NCI-H2081 (cell line): ENCODE results near the gene TMEM179.

Experiments used
- DNase-seq, 2 experiments: peaks; one replicate each; lab custom pipeline; 2025; lab: John Stamatoyannopoulos, UW

The TMEM179 gene

GRCh38 chr14:104544362-104544961 is 60.1 kb downstream of the TMEM179 start:
- DNase-seq, result no peak

DNA sequence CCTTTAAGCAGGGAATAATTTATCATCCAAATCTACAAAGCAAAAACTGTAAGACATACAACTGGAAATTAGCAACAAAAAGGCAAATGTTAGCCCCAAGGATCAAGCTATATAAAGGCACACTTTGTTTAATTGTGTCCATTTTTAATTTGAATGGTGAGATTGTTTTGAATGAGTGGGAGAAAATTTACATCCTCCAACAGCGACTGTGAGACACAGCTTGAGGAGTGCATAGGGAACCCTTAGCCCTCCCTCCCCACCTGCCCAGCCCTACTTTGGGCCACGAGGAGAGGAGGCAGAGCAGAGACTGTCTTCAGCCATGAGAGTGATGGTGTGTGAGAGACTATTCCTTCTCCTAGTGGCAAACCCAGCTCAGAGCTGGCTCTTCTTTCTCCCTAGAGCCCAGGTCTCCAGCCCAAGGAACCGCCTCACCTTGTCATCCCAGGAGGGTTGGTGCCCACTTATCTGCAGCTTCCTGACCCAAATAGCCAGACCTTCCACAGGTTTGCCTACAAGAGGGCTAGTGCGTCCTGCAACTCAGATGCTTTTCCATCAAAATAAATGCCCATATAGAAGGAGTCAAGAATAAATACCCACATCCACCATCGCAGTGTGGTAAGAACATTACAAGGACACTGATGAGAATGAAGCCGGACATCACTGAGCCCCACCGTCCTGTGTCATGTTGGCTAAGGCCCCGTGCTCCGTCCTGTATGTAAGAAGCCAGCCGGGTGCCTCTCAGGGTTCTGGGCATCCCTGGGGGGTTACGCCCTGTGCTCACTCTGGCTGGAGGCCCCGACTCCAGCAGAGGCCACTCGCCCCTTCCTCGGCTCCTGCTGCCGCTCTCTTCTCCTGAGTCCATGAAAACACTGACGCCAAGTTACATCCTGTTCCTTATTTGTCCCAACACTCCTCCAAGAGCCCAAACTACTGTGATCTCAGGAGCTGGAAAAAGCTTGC is 61.4 kb downstream of the TMEM179 start:
- no peak for DNase-seq

DNA sequence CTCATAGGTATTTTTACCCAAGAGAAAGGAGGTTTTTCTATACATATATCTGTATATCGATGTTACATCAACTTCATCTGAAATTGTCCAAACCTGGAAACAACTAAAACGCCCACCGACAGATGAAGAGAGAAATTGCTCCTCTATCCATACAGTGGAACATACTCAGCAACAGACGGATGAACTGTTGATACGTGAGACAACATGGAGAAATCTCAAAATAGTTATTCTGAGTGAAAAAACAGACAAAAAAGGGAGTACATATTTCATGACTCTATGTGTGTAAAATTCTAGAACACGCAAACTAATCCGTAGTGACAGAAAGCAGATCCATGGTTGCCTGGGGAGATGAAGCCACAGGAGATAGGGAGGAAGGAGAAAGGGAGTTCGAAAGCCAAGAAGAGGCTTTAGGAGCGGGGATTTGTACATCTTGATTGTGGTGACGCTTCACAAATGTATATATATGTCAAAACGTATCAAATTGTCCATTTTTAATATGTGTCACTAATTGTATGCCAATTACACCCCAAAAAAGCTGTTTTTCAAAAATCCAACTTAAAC is 62.6 kb downstream of the TMEM179 start:
- no peak for DNase-seq
